Bronchial epithelial cell (primary cell): ENCODE data around the gene TMEFF2. TPM values are rescaled to one million over a fixed set of nuclear protein-coding genes. Genes with fewer than 3 reads are reported as not detected.

Experiments
- DNase-seq: peaks from one replicate; pipeline ENCODE4 v3.0.0-alpha.2; 2010; ENCODE audit warnings: low read depth
- FAIRE-seq: peaks from 2 replicates; lab custom pipeline; 2011; peaks lifted over from hg19 to GRCh38; lab: Jason Lieb, UNC
- H3K27me3 ChIP-seq: 2 replicates; pipeline ENCODE4 v1.5.1; 2011; ENCODE audit warnings: low read length; ENCODE audit not compliant: control insufficient read depth, insufficient read depth
- H3K36me3 ChIP-seq: 2 replicates; pipeline ENCODE4 v1.5.1; 2011; ENCODE audit warnings: low read length; ENCODE audit not compliant: control insufficient read depth, insufficient read depth
- H3K4me3 ChIP-seq: 2 replicates; pipeline ENCODE4 v1.5.1; 2011; ENCODE audit warnings: mild to moderate bottlenecking, low read depth, low read length, control low read depth
- CTCF ChIP-seq: IDR thresholded peaks from 2 replicates; pipeline ENCODE4 v1.5.1; 2011; ENCODE audit warnings: mild to moderate bottlenecking, moderate library complexity, low read length, control low read depth, inconsistent platforms; ENCODE audit not compliant: insufficient read depth, severe bottlenecking
- total RNA-seq: library from RNA; depleted of rRNA; stranded (reverse); fragments of >200 nt; gene quantifications from 2 replicates; pipeline ENCODE4 v1.2.1, GENCODE V29; 2014

The TMEFF2 gene
- total RNA-seq = not detected in 2 replicates

GRCh38 chr2:192194866-192195547 is at the start of gene TMEFF2:
Gene TMEFF2 (minus strand): TSS chr2:192194933. CDS start chr2:192194524, 409 bp downstream.
- TF ChIP-seq CTCF = no peak
- Histone ChIP-seq H3K27me3 (peaks cover 42% of the 10 kb centered on the region), H3K36me3 (no peaks in the 10 kb centered on the region), H3K4me3 (peak within 1 kb of the TSS; percentile 24)
- no peak for FAIRE-seq
- DNase-seq = no peak

GRCh38 chr2:192243488-192243887 is 48.8 kb upstream of the TMEFF2 start:
- no peaks in the 10 kb centered on the region for H3K27me3 ChIP-seq
- no peaks in the 10 kb centered on the region for H3K36me3 ChIP-seq
- no peak overlapping the region for H3K4me3 ChIP-seq
- DNase-seq = peak; percentile 17
- no peak for FAIRE-seq
- TF ChIP-seq CTCF = no peak

- DNase-seq = no peak
- TF ChIP-seq CTCF = no peak
- no peak for FAIRE-seq
- Histone ChIP-seq H3K27me3 (no peaks in the 10 kb centered on the region), H3K4me3 (no peak overlapping the region), H3K36me3 (no peaks in the 10 kb centered on the region)
Observed at GRCh38 chr2:192236136-192236535, 41.4 kb upstream of the TMEFF2 start.

GRCh38 chr2:192230889-192231453 is 36.2 kb upstream of the TMEFF2 start:
- no peak overlapping the region for H3K4me3 ChIP-seq
- TF ChIP-seq CTCF = no peak
- no peak for FAIRE-seq

GRCh38 chr2:192228685-192229084 is 34.0 kb upstream of the TMEFF2 start:
- peak; percentile 33 for DNase-seq
- Histone ChIP-seq H3K4me3 (no peak overlapping the region), H3K36me3 (no peaks in the 10 kb centered on the region), H3K27me3 (no peaks in the 10 kb centered on the region)
- FAIRE-seq = no peak
- no peak for TF ChIP-seq CTCF

More at GRCh38 chr2:192230889-192231453, 36.2 kb upstream of the TMEFF2 start:
- Histone ChIP-seq H3K36me3 (no peaks in the 10 kb centered on the region), H3K27me3 (no peaks in the 10 kb centered on the region)
- no peak for DNase-seq

- TF ChIP-seq CTCF = no peak
- Histone ChIP-seq H3K27me3 (no peaks in the 10 kb centered on the region), H3K36me3 (no peaks in the 10 kb centered on the region), H3K4me3 (no peak overlapping the region)
- FAIRE-seq (no peak), DNase-seq (no peak)
Observed at GRCh38 chr2:192218970-192219369, 24.2 kb upstream of the TMEFF2 start.
